ENCODE data around the gene FBLIM1. TPM values are rescaled to one million over a fixed set of nuclear protein-coding genes. Genes with fewer than 3 reads are reported as not detected.

Gene FBLIM1
- total RNA-seq, 4 donors from 2014 or later, result 140 to 411 (median 311) TPM

GRCh38 chr1:15750924-15751323 is 7.7 kb upstream of the FBLIM1 start:
- 85% methylated on average over 12 of the region's 12 CpGs; no CpG with 5 or more reads in 1 of the 2 donors for WGBS, 2 donors (ENCODE audit: low coverage in 1 of 2)
- no peak overlapping the region for H3K27ac ChIP-seq
- H3K9me3 ChIP-seq, result no peaks in the 10 kb centered on the region
- no peaks in the 10 kb centered on the region for H3K36me3 ChIP-seq
- H3K4me3 ChIP-seq, result no peak overlapping the region
- intact Hi-C loops (cut with DNase I; ENCODE audit: low total_unique reads), result no loop called here
- peaks cover 0 to 10% (median 5%) of the 10 kb centered on the region in 4 donors for H3K4me1 ChIP-seq
- no peaks in the 10 kb centered on the region for H3K27me3 ChIP-seq
- no peak for TF ChIP-seq CTCF (IDR thresholded peaks at IDR 0.05)
- TF ChIP-seq EP300 (IDR thresholded peaks at IDR 0.05; ENCODE audit: low read depth), result no peak
- no peak for TF ChIP-seq POLR2AphosphoS5 (IDR thresholded peaks at IDR 0.05)
- no peak for TF ChIP-seq POLR2A (IDR thresholded peaks at IDR 0.05)
- in situ Hi-C loops (cut with MboI; ENCODE audit: low pct_ligation_motif_present in 1 of 4, low pct_unique_long_range_greater_than_20kb in 1 of 4, low sequenced_read_pairs in 3 of 4), result no loop called here
- no peak for DNase-seq

- in situ Hi-C loops (cut with MboI; ENCODE audit: low pct_ligation_motif_present in 1 of 4, low pct_unique_long_range_greater_than_20kb in 1 of 4, low sequenced_read_pairs in 3 of 4), result no loop called here
- TF ChIP-seq POLR2AphosphoS5 (IDR thresholded peaks at IDR 0.05) (no peak), POLR2A (IDR thresholded peaks at IDR 0.05) (no peak), CTCF (IDR thresholded peaks at IDR 0.05) (no peak), EP300 (IDR thresholded peaks at IDR 0.05; ENCODE audit: low read depth) (no peak)
- no peaks in the 10 kb centered on the region for H3K36me3 ChIP-seq
- H3K4me3 ChIP-seq, result no peak overlapping the region
- no peak overlapping the region for H3K27ac ChIP-seq
- H3K4me1 ChIP-seq, result peaks cover 0 to 14% (median 12%) of the 10 kb centered on the region in 4 donors
- no peaks in the 10 kb centered on the region for H3K9me3 ChIP-seq
- intact Hi-C loops (cut with DNase I; ENCODE audit: low total_unique reads), result no loop called here
- DNase-seq, result no peak
- WGBS, 2 donors (ENCODE audit: low coverage in 1 of 2), result 84 to 92% methylated on average over 4 to 10 of the region's 10 CpGs
- no peaks in the 10 kb centered on the region for H3K27me3 ChIP-seq
Observed at GRCh38 chr1:15751717-15752116, 6.9 kb upstream of the FBLIM1 start.

GRCh38 chr1:15753776-15754175 is 4.8 kb upstream of the FBLIM1 start:
- no peaks in the 10 kb centered on the region for H3K36me3 ChIP-seq
- peaks cover 0 to 31% (median 25%) of the 10 kb centered on the region in 4 donors for H3K4me1 ChIP-seq
- no peak for DNase-seq
- no peak overlapping the region for H3K4me3 ChIP-seq
- intact Hi-C loops (cut with DNase I; ENCODE audit: low total_unique reads), result no loop called here
- TF ChIP-seq EP300 (IDR thresholded peaks at IDR 0.05; ENCODE audit: low read depth), result no peak
- TF ChIP-seq POLR2A (IDR thresholded peaks at IDR 0.05), result no peak
- TF ChIP-seq CTCF (IDR thresholded peaks at IDR 0.05), result no peak
- TF ChIP-seq POLR2AphosphoS5 (IDR thresholded peaks at IDR 0.05), result no peak
- 88% methylated on average over 10 of the region's 10 CpGs; no CpG with 5 or more reads in 1 of the 2 donors for WGBS, 2 donors (ENCODE audit: low coverage in 1 of 2)
- H3K27me3 ChIP-seq, result peaks cover 11% of the 10 kb centered on the region
- H3K9me3 ChIP-seq, result no peaks in the 10 kb centered on the region
- in situ Hi-C loops (cut with MboI; ENCODE audit: low pct_ligation_motif_present in 1 of 4, low pct_unique_long_range_greater_than_20kb in 1 of 4, low sequenced_read_pairs in 3 of 4), result no loop called here
- H3K27ac ChIP-seq, result no peak overlapping the region

- intact Hi-C loops (cut with DNase I; ENCODE audit: low total_unique reads), result no loop called here
- 80 to 94% methylated on average over 2 of the region's 2 CpGs for WGBS, 2 donors (ENCODE audit: low coverage in 1 of 2)
- Histone ChIP-seq H3K27ac (peak overlapping the region in 2 of 4 donors; percentile 28 to 87), H3K36me3 (no peaks in the 10 kb centered on the region), H3K27me3 (peaks cover 20% of the 10 kb centered on the region), H3K9me3 (no peaks in the 10 kb centered on the region), H3K4me3 (no peak overlapping the region), H3K4me1 (peaks cover 0 to 45% (median 35%) of the 10 kb centered on the region in 4 donors)
- in situ Hi-C loops (cut with MboI; ENCODE audit: low pct_ligation_motif_present in 1 of 4, low pct_unique_long_range_greater_than_20kb in 1 of 4, low sequenced_read_pairs in 3 of 4), result no loop called here
- TF ChIP-seq POLR2A (IDR thresholded peaks at IDR 0.05), result no peak
- TF ChIP-seq CTCF (IDR thresholded peaks at IDR 0.05), result no peak
- TF ChIP-seq EP300 (IDR thresholded peaks at IDR 0.05; ENCODE audit: low read depth), result no peak
- TF ChIP-seq POLR2AphosphoS5 (IDR thresholded peaks at IDR 0.05), result no peak
- DNase-seq, result no peak
Observed at GRCh38 chr1:15755021-15755645, 3.5 kb upstream of the FBLIM1 start.
